Measurements from ENCODE around the gene SCAF4. TPM values are rescaled to one million over a fixed set of nuclear protein-coding genes. Genes with fewer than 3 reads are reported as not detected.
"Not testable (repeated sequence)": the region's sequence is repeated elsewhere in the genome, so short reads cannot be mapped to it uniquely, and the experiment has no call there.

SCAF4 gene
- polyA plus RNA-seq, 3 donors, result 36.5 to 42.4 (median 41.2) TPM

DNA sequence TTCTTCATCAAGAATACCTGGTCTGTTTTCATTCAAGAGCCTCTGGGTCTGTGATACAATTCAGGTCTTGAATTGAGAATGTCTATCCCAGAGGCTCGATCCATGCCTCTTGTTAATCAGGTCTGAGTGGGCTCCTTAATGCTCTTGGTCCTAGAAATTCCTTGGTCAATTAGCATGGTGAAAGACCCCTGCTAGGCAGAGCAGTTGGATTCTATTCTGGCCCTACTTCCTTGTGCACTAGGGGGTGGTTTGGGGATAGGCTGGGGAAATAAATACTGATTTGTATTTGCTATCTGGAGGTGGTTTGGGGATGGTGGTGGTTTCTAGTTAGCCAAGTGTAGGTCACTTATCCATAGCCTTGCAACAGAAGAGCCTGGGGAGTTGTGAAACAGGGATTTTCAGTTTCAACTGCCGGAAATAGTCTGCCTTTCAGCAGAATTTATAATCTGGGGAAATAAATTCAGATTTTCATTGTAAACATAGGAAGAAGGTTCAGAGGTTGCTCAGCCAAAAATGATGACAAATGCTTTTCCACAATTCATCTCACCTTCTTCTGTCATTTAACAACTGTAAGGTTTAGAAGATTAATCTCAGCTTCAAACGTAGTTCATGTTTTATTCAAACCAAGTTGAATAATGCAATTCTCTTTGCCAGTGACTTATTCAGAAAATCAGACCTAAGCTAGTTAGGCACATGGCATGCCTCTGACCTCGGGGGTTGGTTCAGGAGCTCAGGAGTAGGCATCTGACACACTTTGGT is 22.2 kb upstream of the SCAF4 start:
- DNase-seq (ENCODE audit: extremely low read depth in 1 of 11, low read depth in 9 of 11, low spot score in 4 of 11), result no peak

DNA sequence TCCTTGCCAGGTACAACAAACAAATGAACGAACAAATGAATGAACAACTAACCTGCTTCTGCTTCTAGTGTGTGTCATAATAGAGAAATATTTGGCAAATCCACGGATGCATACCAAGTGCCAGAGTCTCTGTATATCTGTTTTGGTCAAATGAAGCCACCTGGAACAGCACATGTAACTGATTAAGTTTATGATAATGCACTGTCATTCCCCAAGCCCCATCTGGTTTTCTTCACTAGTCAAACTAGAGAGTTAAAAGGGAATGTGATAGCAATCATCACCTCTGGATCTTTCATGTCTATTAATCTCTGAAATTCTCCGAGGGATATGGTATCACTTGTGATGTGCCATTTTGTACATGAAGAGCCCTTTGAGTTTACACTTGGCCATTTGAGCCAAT is 21.0 kb upstream of the SCAF4 start:
- DNase-seq (ENCODE audit: extremely low read depth in 1 of 11, low read depth in 9 of 11, low spot score in 4 of 11), result no peak

DNA sequence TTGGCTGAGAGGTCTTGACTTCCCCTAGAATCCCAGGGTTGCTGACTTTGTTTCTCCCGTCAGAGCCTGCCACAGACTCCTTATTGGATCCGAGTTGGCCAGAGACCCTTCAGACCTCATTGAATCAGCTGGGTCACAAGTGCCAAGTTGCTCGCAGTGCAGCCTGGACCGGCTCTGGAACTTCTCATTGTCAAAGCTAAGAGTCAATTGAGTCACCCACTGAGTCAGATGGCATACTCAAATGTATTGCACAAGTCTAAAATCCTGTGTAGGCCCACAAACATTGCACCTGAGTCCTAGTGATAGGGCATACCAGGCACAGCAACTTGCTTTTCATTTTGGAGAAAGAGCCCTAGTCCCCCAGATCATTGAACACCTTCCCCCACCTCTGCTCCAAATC is 20.4 kb upstream of the SCAF4 start:
- DNase-seq (ENCODE audit: extremely low read depth in 1 of 11, low read depth in 9 of 11, low spot score in 4 of 11), result no peak

DNA sequence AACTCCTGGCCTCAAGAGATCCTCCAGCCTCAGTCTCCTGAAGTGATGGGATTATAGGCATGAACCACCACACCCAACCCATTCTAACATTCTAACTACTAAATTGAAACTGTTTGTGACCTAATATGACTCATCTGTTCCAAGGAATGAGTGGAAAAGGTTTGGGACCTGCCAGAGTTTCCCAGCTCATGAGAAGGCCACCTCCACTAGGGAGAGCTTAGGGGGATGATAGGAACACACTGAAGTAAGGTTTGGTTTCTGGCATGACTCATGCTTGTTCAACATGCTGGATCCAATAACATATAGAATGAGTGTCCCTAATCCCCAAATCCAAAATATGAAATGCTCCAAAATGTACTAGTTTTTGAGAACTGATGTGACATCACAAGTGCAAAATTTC is 18.9 kb upstream of the SCAF4 start:
- no peak for DNase-seq (ENCODE audit: extremely low read depth in 1 of 11, low read depth in 9 of 11, low spot score in 4 of 11)

DNA sequence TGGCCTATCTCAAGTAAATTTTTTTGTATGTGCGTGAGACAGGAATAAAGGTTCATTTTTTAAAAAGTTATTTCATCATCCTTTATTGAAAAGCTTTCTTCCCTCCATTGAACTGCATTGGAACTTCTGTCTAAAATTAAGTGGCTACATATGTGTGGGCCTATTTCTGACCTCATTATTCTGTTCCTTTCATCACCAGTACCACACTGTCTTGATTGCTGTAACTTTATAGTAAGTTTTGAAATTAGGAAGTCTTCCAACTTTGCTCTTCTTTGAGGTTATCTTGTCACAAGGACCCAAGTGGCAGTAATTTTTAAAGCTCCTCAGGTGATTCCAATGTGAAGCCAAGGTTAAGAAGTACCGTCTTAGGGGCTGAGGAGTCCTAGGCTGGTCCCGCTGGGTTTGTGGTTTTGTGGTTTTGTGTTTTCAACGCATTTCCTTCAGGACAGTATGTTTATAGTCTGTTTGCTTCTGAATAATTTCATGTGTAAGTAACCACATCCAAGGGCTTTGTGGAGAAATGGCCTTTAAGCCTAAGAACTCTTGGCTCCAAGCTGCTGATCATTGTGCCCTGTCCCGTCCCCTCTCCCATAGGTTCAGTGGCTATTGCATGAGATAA is 12.4 kb upstream of the SCAF4 start:
- DNase-seq (ENCODE audit: extremely low read depth in 1 of 11, low read depth in 9 of 11, low spot score in 4 of 11), result no peak

DNA sequence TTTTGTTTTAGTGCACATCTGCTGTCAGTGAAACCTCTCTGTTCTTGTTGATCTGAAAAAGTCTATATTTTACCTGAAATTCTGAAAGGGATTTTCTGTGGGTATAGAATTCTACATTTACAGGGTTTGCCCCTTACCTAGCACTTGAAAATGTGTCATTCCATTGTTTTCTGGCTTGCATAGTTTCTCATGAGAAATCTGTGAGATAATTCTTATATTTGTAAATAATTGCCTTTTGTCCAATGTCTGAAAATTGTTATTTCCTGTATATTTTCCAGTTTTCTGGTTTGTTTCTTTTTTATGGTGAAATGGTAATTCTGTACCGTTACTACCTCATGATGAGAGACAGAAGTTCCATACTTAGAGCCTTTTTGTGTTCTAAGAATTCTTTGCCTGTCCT is 11.8 kb upstream of the SCAF4 start:
- no peak for DNase-seq (ENCODE audit: extremely low read depth in 1 of 11, low read depth in 9 of 11, low spot score in 4 of 11)

DNA sequence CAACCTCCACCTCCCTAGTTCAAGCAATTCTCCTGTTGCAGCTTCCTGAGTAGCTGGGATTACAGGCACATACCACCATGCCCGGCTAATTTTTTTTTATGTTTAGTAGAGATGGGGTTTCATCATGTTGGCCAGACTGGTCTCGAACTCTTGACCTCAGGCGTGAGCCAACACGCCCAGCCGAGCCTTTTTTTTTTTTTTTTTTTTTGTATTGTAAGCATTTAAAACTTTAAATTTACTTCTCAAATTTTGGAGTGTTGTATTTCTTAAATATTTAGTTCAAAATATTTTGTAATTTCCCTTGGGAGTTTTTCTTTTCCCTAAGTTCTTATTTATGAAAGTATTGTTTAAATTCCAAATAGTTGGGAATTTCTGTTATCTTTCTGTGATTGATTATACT is 9.2 kb upstream of the SCAF4 start:
- DNase-seq (ENCODE audit: extremely low read depth in 1 of 11, low read depth in 9 of 11, low spot score in 4 of 11), result no peak

DNA sequence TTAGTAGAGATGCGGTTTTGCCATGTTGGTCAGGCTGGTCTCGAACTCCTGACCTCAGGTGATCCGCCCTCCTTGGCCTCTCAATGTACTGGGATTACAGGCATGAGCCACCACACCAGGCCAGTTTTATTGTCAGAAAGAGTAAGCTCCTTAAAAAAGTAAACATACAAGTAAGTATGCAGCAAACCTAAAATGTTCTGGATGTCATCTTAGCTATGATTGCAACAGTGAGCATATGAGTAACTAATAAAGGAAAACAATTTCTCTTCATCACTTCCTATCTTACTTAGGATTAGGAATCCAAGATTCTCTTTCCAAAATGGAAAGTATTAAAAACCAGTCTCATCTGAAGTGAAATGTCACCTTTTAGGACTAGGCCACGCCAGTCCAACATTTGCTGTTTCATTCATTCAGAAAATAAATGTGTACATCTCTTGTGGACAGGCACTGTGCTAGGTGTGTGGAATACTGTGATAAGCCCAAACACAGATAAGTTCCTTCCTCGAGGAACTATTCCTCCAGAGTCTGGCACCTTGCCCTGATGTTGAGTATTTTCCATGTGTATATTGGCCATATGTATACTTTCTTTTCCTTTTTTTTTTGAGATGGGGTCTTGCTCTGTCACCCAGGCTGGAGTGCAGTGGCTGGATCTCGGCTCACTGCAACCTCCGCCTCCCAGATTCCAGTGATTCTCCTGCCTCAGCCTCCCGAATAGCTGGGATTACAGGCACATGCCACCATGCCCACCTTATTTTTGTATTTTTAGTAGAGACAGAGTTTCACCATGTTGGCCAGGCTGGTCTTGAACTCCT is 5.9 kb upstream of the SCAF4 start:
- DNase-seq (ENCODE audit: extremely low read depth in 1 of 11, low read depth in 9 of 11, low spot score in 4 of 11), result not testable (repeated sequence)

DNA sequence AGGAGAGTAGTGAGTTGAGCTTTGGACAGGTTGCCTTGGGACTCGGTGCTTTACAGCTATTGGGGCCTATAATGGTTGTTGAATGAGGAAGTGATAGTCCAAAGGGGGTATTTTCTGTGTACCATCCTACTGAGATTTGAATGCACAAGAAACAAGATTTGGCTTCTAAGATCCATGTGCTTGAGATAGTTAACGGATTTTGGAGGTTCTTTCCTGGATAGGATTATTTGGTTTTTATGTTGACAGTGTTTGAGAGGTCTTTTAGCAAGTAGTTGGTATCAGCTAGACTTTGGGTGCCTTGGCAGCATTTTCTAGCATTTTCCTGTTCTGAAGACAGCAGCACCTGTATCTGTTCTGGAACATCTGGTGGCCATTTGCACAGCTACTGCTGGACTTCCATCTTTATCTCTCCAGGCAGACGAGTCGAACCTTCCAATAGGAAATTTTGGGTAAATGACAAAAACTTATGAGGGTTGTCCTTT is 3.6 kb upstream of the SCAF4 start:
- no peak for DNase-seq (ENCODE audit: extremely low read depth in 1 of 11, low read depth in 9 of 11, low spot score in 4 of 11)

DNA sequence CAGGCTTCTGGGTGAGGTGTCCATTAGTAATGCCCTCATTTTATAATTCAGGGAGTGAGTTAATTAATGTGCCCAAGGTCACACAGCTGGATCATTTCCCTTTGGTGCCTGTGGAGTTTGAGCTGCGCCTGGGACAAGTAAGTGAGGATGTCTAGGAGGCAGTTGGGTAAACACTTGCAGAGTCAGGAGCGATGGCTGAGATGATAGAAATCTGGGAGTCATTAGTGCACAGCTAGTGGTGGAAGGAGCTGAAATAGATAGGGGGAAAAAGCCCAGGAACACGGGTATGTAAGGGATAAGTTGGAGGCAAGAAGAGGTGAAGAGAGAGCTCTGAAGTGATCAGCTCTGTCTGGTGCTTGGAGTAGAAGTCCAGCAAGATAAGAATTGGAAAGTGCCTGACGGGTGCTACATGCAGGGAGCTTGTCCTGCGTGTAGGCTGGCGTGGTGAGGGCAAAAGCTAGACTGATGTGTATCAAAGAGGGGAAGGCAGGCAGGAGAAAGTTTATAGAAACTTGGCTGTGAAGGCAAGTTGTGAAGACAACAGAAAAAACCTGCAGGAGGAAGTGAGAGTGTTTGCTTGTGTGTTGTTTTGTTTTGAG is 1.7 kb upstream of the SCAF4 start:
- DNase-seq (ENCODE audit: extremely low read depth in 1 of 11, low read depth in 9 of 11, low spot score in 4 of 11), result peak in 1 of 11 donors; percentile 9

DNA sequence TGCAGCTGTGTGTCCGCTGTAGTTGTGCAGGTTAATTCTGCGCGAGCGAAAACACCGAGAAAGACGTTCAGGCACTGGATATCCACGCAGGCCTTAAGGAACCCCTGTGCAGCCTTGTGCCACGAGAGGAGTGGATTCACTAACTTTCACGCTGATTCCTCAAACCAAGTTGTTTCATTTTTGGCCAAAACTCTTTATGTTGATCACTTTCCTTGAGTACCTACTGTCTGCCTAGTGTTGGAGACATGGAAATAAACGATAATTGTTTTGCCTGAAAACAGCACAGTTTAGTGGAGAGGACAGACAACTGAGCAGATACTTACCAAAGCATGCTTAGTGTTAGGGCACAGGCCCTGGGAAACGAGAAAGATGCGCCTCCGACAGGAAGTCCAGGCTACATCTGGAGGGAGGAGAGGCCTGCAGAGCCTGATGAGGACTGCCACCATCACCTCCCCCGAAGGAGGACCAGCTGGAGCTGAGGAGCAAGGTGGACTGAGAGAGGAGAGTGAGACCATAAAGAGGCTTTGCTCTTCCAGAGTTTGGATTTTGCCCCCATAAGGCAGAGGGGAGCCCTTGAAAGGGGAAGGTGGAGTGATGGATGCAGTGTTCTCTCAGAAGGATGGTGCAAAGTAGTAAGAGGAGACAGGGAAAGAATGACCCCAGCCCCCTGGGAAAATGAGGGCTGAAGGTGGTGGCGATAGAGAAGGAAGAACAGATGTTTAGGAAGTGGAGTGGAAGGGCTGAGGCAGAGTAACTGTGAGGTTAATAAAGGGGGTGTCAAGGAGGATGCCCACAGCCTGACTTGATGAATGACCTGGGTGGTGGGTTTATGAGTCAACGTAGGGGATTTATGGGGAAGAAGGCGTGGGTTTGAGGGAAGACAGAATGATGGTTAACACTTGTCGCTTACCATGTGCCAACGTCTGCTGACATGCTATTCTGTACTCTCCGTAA is 956 bp upstream of the SCAF4 start:
- peak in 2 of 11 donors; percentile 17 to 50 for DNase-seq (ENCODE audit: extremely low read depth in 1 of 11, low read depth in 9 of 11, low spot score in 4 of 11)

DNA sequence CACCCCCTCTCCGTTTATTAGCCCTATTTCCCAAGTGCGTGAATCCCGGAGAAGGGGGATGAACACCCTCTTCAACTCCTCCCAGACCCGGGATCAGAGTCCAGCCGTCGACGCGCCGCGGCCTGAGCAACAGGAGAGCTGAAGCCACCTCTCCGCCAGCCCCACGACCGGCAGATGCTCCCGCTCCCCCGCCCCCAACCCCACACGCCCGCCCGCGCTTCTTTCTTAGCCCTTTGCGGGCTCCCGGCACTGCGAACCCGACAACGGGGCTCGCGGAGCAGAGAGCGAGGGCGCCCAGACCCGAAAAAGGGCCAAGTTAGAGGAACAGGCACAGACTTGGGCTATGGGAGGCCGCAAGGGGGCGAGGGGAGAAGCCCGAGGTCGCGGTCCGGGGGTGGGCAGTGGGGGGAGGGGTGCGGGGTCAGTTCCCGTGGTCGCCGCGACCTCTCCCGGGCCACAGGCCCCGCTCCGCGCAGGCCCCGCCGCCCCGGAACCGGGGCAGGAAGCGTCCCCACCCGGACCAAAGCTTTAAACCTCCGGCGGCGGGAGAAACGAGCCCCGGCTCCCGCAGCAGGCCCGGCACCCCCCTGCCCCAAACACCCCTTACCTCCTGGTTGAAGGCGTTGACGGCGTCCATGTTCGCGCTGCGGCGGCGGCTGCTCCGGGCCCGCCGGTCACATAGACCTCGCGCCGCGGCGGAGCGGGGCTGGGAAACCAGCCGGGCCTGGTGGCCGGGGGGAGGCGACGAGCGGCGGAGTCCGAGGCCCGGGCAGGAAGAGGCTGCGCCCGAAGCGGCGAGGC is 662 bp downstream of the SCAF4 start:
- DNase-seq (ENCODE audit: extremely low read depth in 1 of 11, low read depth in 9 of 11, low spot score in 4 of 11), result peak in 6 of 11 donors; percentile 21 to 46 (median 36)

DNA sequence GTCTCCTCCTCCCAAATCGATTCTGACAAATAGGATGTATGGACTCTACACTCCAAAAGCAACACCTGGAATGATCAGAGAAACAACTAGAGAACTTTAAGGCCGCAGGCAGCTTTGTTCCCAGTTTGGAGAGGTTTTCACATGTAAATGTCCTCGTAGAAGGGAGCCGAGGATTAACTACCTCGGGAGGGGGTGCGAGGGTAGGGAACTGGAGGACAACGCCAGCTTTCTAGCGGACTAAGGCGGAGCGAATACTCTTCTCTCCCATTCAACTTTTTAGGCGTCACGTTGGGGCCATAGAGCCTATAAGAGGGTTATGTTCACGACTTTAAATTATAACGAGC is 1.2 kb downstream of the SCAF4 start:
- peak in 4 of 11 donors; percentile 18 to 28 (median 20) for DNase-seq (ENCODE audit: extremely low read depth in 1 of 11, low read depth in 9 of 11, low spot score in 4 of 11)

DNA sequence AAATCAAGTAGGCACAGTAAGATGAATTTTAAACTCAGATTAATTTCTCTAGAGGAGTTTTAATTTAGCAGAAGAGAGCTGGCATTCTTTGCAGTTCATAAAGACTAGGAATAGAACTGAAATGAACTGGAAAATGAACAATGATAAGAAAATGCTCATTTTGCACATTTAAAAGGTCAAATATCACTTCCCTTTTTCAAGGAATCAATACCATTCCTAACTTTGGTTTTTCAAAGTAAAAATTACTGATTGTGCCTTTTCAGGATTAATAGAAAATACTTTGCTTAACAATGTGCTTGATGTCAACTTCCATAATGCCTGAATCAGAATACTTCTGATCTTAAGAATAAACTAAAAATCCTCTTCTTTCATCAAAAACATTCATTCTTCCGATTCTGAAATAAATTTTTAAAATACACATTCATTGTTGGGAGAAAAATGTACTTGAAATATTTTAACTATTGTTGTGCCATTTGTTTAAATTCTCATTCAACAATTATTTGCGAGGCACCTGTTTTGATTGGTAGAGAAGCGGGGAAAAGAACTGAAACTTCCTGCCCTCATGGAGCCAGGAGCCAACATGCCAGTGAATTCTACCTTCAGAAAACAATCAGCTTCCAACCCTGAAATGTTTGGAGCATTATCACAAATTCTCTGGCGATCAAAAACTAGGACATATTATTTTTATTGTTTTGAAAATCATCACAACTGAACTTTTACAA is 2.1 kb downstream of the SCAF4 start:
- no peak for DNase-seq (ENCODE audit: extremely low read depth in 1 of 11, low read depth in 9 of 11, low spot score in 4 of 11)

DNA sequence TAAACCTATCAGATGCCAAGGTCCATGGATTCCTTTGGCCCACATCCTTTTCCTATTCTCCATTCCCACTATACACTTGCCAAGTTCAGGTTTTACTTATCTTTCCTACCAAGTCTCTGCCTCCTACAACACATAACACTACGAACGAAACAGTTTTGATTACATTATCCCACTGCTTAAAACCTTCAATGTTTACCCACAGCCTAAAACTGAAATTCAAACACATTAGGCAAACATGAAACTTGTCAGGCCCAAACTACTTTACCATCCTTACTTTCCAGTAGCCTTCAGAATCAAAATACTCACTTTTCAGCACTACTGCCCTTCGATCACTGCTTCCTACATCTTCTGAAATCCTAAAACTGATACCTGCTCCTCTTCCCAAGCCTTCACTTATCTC is 3.0 kb downstream of the SCAF4 start:
- DNase-seq (ENCODE audit: extremely low read depth in 1 of 11, low read depth in 9 of 11, low spot score in 4 of 11), result no peak

DNA sequence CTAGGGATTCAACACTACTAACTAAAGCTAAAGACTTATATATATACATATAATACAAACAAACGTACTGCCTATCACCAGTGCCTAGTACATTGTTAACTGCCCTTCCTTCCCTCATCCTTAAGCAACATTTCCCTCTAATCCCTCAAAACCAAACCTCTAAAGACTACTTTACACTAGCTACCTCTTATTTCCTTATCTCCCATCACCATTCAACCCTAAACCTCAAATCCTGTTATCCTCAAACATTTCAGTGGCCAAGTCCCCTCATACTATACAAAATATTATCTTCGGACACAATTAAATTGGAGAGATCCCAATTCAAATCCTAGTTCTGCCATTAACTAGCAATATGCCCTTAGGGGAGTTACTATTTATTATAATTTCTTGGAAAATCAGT is 3.7 kb downstream of the SCAF4 start:
- DNase-seq (ENCODE audit: extremely low read depth in 1 of 11, low read depth in 9 of 11, low spot score in 4 of 11), result no peak

DNA sequence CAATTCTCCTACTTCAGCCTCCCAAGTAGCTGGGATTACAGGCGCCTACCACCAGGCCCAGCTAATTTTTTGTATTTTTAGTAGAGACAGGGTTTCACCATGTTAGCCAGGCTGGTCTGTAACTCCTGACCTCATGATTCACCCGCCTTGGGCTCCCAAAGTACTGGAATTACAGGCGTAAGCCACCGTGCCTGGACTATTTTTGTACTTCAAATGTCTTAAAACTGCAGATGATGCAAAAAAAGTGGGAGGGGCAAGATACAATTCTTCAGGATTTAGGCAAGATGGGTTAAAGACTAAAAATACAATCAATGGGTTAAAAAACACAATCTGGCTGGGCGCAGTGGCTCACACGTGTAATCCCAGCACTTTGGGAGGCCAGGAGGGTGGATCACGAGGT is 4.7 kb downstream of the SCAF4 start:
- no peak for DNase-seq (ENCODE audit: extremely low read depth in 1 of 11, low read depth in 9 of 11, low spot score in 4 of 11)

Measured in renal cortex interstitium (tissue), 11 donors.